H1 (cell line): Measurements from ENCODE around the gene ICAM2. TPM values are rescaled to one million over a fixed set of nuclear protein-coding genes. Genes with fewer than 3 reads are reported as not detected.

Experiments
- ATF2 ChIP-seq: IDR thresholded peaks from 2 replicates; pipeline ENCODE4 v1.6.1; 2012; ENCODE audit warnings: low read length, inconsistent platforms
- BRCA1 ChIP-seq: IDR thresholded peaks from 2 replicates; pipeline ENCODE4 v1.6.1; 2012; ENCODE audit warnings: low read depth, low read length, improper control_type of control experiment
- TBP ChIP-seq: IDR thresholded peaks from 2 replicates; pipeline ENCODE4 v1.6.1; 2011; ENCODE audit warnings: low read depth, low read length, improper control_type of control experiment
- TCF12 ChIP-seq: IDR thresholded peaks from 2 replicates; pipeline ENCODE4 v1.6.1; 2011; ENCODE audit warnings: low read depth, mild to moderate bottlenecking, low read length
- polyA plus RNA-seq, 7 experiments: library from polyadenylated mRNA; depleted of rRNA in 3 of 7; stranded (reverse) in 5 of 7; unstranded in 2 of 7; fragments of >200 nt in 5 of 7; fragments of 200-250 nt in 2 of 7; gene quantifications; 1 replicate in 5 of 7; 2 replicates in 1 of 7; 4 replicates in 1 of 7; pipeline versions ENCODE4 v1.2.1 to v1.2.3, GENCODE V29; 2011 to 2013; ENCODE audit warnings: missing spikeins in 2 of 7, mixed read lengths in 2 of 7
- total RNA-seq: library from RNA; stranded (reverse); fragmentation: NEBNext Ultra II Directional; extraction: Animal tissue kit (Norgen Biotek cat#: 25700); gene quantifications from 2 replicates; pipeline ENCODE4 v1.2.1, GENCODE V29; 2021

Gene ICAM2
- total and polyA plus RNA-seq, 2 of the 8 experiments (the other 6 are each of a cell fraction or from before 2014, with no cell fraction given): 0.45 to 0.63 TPM

- TF ChIP-seq ATF2 (no peak), BRCA1 (no peak), TCF12 (no peak), TBP (no peak)
These were observed 40.9 kb upstream of the ICAM2 start (continued) for GRCh38 chr17:64061178-64061898.
